ENCODE measurements around the gene FAM163B.
A peak's percentile ranks its signal among the peaks of the same experiment; 100 is the strongest.

Gene FAM163B

GRCh38 chr9:133557581-133557980 is 51.6 kb downstream of the FAM163B start:
- H3K27ac Mint-ChIP-seq: peak overlapping the region in 1 of 3 experiments; percentile 85
- H3K36me3 Mint-ChIP-seq (ENCODE audit: low read depth): no peaks in the 10 kb centered on the region
- no peak overlapping the region for H3K4me3 Mint-ChIP-seq
- no peak for TF ChIP-seq CTCF (IDR thresholded peaks at IDR 0.05; ENCODE audit: unreplicated experiment in 3 of 3)
- peaks cover 14% of the 10 kb centered on the region for H3K27me3 Mint-ChIP-seq (ENCODE audit: low read depth)
- H3K4me1 Mint-ChIP-seq: peaks cover 36% of the 10 kb centered on the region
- H3K9me3 Mint-ChIP-seq: no peaks in the 10 kb centered on the region

- no peaks in the 10 kb centered on the region for H3K9me3 Mint-ChIP-seq
- no peak for TF ChIP-seq CTCF (IDR thresholded peaks at IDR 0.05; ENCODE audit: unreplicated experiment in 3 of 3)
- peaks cover 34% of the 10 kb centered on the region for H3K4me1 Mint-ChIP-seq
- peaks cover 14% of the 10 kb centered on the region for H3K27me3 Mint-ChIP-seq (ENCODE audit: low read depth)
- H3K4me3 Mint-ChIP-seq: no peak overlapping the region
- peak overlapping the region in 1 of 3 experiments; percentile 80 for H3K27ac Mint-ChIP-seq
- no peaks in the 10 kb centered on the region for H3K36me3 Mint-ChIP-seq (ENCODE audit: low read depth)
These were observed 52.8 kb downstream of the FAM163B start for GRCh38 chr9:133556354-133556753.

GRCh38 chr9:133554729-133555128 is 54.5 kb downstream of the FAM163B start:
- H3K4me1 Mint-ChIP-seq: peaks cover 32% of the 10 kb centered on the region
- no peaks in the 10 kb centered on the region for H3K36me3 Mint-ChIP-seq (ENCODE audit: low read depth)
- H3K27me3 Mint-ChIP-seq (ENCODE audit: low read depth): peaks cover 12% of the 10 kb centered on the region
- no peaks in the 10 kb centered on the region for H3K9me3 Mint-ChIP-seq
- H3K27ac Mint-ChIP-seq: no peak overlapping the region
- H3K4me3 Mint-ChIP-seq: no peak overlapping the region
- no peak for TF ChIP-seq CTCF (IDR thresholded peaks at IDR 0.05; ENCODE audit: unreplicated experiment in 3 of 3)

- TF ChIP-seq CTCF (IDR thresholded peaks at IDR 0.05; ENCODE audit: unreplicated experiment in 3 of 3): no peak
- Mint-ChIP-seq H3K4me1 (peaks cover 30% of the 10 kb centered on the region), H3K9me3 (no peaks in the 10 kb centered on the region), H3K27ac (no peak overlapping the region), H3K36me3 (ENCODE audit: low read depth) (no peaks in the 10 kb centered on the region), H3K27me3 (ENCODE audit: low read depth) (peaks cover 11% of the 10 kb centered on the region), H3K4me3 (no peak overlapping the region)
These were observed 55.0 kb downstream of the FAM163B start for GRCh38 chr9:133553973-133554713.

- H3K27ac Mint-ChIP-seq: no peak overlapping the region
- peaks cover 19% of the 10 kb centered on the region for H3K4me1 Mint-ChIP-seq
- H3K4me3 Mint-ChIP-seq: no peak overlapping the region
- TF ChIP-seq CTCF (IDR thresholded peaks at IDR 0.05; ENCODE audit: unreplicated experiment in 3 of 3): no peak
- H3K27me3 Mint-ChIP-seq (ENCODE audit: low read depth): peaks cover 11% of the 10 kb centered on the region
- no peaks in the 10 kb centered on the region for H3K36me3 Mint-ChIP-seq (ENCODE audit: low read depth)
- H3K9me3 Mint-ChIP-seq: no peaks in the 10 kb centered on the region
These were observed 56.1 kb downstream of the FAM163B start for GRCh38 chr9:133553123-133553522.

- no peak for TF ChIP-seq CTCF (IDR thresholded peaks at IDR 0.05; ENCODE audit: unreplicated experiment in 3 of 3)
- H3K36me3 Mint-ChIP-seq (ENCODE audit: low read depth): no peaks in the 10 kb centered on the region
- H3K27me3 Mint-ChIP-seq (ENCODE audit: low read depth): peaks cover 12% of the 10 kb centered on the region
- H3K4me1 Mint-ChIP-seq: peaks cover 15% of the 10 kb centered on the region
- no peaks in the 10 kb centered on the region for H3K9me3 Mint-ChIP-seq
- no peak overlapping the region for H3K4me3 Mint-ChIP-seq
- H3K27ac Mint-ChIP-seq: no peak overlapping the region
These were observed 57.0 kb downstream of the FAM163B start for GRCh38 chr9:133552236-133552635.

Data from nephron (organoid).